ENCODE measurements around the gene RFC2. TPM values are rescaled to one million over a fixed set of nuclear protein-coding genes. Genes with fewer than 3 reads are reported as not detected.

RFC2 gene
- total RNA-seq, 2 experiments from 2014 or later = 77.4 to 79.2 TPM

DNA sequence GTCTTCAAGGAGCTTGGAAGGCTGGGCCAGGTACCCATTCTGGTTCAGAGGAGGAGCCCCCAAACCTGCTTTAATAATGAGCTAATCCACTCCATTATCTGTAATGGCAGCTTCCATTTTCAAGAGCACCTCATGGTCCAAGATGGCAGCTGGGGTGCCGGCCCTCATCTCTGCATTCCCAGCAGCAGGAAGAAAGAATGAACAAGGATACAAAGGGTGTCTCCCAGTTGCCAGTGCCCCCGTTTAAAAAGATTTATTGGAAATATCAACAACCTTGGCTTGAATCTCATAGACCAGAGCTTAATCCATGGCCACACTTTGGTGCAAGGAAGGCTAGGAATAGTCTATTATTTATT is 35.9 kb downstream of the RFC2 start:
- Histone ChIP-seq H4K20me1 (ENCODE audit: insufficient read depth, low read length) (no peaks in the 10 kb centered on the region), H3K9me2 (ENCODE audit: insufficient read depth, low read length) (no peaks in the 10 kb centered on the region), H3K27ac (ENCODE audit: low read depth, low read length, poor library complexity, severe bottlenecking) (peak overlapping the region; percentile 66), H3K36me3 (ENCODE audit: insufficient read depth, low read length) (peaks cover 13% of the 10 kb centered on the region), H3K4me1 (ENCODE audit: insufficient read depth, low read length, poor library complexity, severe bottlenecking) (peaks cover 61% of the 10 kb centered on the region), H3K4me2 (ENCODE audit: low read length) (no peak overlapping the region), H2AFZ (ENCODE audit: low read length) (no peak overlapping the region), H3K4me3 (ENCODE audit: low read depth, low read length, poor library complexity, severe bottlenecking) (no peak overlapping the region), H3K79me2 (ENCODE audit: insufficient read depth, low read depth, low read length) (no peaks in the 10 kb centered on the region), H3K9me3 (ENCODE audit: low read length) (no peaks in the 10 kb centered on the region)
- CTCF ChIA-PET (ENCODE audit: unreplicated experiment) = interaction anchor here (0.6 to 1.0 kb wide), 3 partner anchors 9 to 250 kb away, joined by 3 to 7 read pairs (median 4); partner anchors contain the start of gene LAT2
- no TSS peak for BruUV-seq (replicated peaks)
- DNase-seq (ENCODE audit: low spot score) = no peak
- POLR2A ChIA-PET = interaction anchor here (0.5 to 1.0 kb wide), 4 partner anchors 9 to 97 kb away, joined by 3 to 9 read pairs (median 4); partner anchors contain the start of gene LAT2
- TF ChIP-seq, protein P1, sequence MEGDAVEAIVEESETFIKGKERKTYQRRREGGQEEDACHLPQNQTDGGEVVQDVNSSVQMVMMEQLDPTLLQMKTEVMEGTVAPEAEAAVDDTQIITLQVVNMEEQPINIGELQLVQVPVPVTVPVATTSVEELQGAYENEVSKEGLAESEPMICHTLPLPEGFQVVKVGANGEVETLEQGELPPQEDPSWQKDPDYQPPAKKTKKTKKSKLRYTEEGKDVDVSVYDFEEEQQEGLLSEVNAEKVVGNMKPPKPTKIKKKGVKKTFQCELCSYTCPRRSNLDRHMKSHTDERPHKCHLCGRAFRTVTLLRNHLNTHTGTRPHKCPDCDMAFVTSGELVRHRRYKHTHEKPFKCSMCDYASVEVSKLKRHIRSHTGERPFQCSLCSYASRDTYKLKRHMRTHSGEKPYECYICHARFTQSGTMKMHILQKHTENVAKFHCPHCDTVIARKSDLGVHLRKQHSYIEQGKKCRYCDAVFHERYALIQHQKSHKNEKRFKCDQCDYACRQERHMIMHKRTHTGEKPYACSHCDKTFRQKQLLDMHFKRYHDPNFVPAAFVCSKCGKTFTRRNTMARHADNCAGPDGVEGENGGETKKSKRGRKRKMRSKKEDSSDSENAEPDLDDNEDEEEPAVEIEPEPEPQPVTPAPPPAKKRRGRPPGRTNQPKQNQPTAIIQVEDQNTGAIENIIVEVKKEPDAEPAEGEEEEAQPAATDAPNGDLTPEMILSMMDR (conservative IDR thresholded peaks at IDR 0.05; ENCODE audit: low read length) = no peak
- no peak for TF ChIP-seq EZH2phosphoT487 (IDR thresholded peaks at IDR 0.05; ENCODE audit: borderline replicate concordance, low read depth, low read length)
- intact Hi-C loops (cut with micrococcal nuclease; ENCODE audit: unreplicated experiment) = loop anchor here (10.0 kb wide), 1 partner anchor 246 kb away; no protein-coding TSS in a partner anchor

DNA sequence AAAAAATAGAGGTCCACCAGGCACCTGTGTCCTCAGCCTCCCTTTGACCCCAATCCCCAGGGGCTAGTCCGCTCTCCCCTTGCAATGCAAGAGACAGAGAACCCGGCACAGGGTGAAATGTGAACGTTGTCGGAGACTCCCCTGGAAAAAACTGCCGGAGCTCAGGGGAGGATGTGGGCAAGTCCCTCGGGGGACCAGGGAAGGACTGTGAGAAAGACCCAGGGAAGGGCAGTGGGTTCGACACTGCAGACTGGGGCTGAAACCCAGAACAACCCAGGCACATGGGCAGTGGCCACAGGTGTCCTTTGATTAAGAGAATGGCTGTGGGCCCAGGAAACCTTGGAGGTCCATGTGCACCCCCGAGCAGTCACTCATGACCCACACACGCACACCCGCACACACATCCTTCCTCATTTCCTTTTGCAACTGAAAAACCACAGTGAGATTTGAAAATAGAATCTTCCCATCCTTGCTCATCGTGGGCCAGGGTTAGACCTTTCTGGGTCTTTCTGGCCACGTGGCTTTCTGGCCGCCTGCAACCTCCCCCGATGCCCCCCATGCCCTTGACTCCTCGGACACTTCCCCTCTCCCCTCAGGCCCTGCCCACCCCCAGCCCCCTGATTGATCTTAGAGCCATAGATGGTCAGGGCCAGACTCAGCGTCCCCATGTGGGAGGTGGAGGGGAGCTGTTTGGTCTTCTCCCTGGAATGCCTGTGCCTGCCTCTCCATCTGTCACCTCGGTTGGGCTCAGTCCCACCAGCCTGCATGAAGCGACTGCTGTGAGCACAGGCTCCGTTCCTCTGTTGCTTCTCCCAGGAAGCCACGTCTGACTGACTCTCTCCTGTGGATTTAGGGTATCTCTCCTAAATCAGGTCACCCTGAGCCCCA is 36.5 kb downstream of the RFC2 start:
- DNase-seq (ENCODE audit: low spot score) = peak; percentile 68
- no peak for TF ChIP-seq EZH2phosphoT487 (IDR thresholded peaks at IDR 0.05; ENCODE audit: borderline replicate concordance, low read depth, low read length)
- TF ChIP-seq, protein P1 (conservative IDR thresholded peaks at IDR 0.05; ENCODE audit: low read length) = no peak
- Histone ChIP-seq H3K9me3 (ENCODE audit: low read length) (no peaks in the 10 kb centered on the region), H4K20me1 (ENCODE audit: insufficient read depth, low read length) (no peaks in the 10 kb centered on the region), H2AFZ (ENCODE audit: low read length) (no peak overlapping the region), H3K4me2 (ENCODE audit: low read length) (peak overlapping the region; percentile 56), H3K79me2 (ENCODE audit: insufficient read depth, low read depth, low read length) (no peaks in the 10 kb centered on the region), H3K27ac (ENCODE audit: low read depth, low read length, poor library complexity, severe bottlenecking) (peak overlapping the region; percentile 66), H3K4me3 (ENCODE audit: low read depth, low read length, poor library complexity, severe bottlenecking) (peak overlapping the region; percentile 4), H3K9me2 (ENCODE audit: insufficient read depth, low read length) (no peaks in the 10 kb centered on the region), H3K4me1 (ENCODE audit: insufficient read depth, low read length, poor library complexity, severe bottlenecking) (peaks cover 58% of the 10 kb centered on the region), H3K36me3 (ENCODE audit: insufficient read depth, low read length) (peaks cover 13% of the 10 kb centered on the region)
- ChIA-PET POLR2A (interaction anchor here (0.5 to 1.0 kb wide), 6 partner anchors 8 to 126 kb away, joined by 3 to 9 read pairs (median 4); partner anchors contain the start of gene LAT2), CTCF (ENCODE audit: unreplicated experiment) (interaction anchor here (0.6 to 1.0 kb wide), 4 partner anchors 8 to 479 kb away, joined by 3 to 7 read pairs (median 4); partner anchors contain the start of genes ABHD11 and LAT2)
- intact Hi-C loops (cut with micrococcal nuclease; ENCODE audit: unreplicated experiment) = loop anchor here (10.0 kb wide), 1 partner anchor 247 kb away; no protein-coding TSS in a partner anchor
- TSS peak; percentile 72 for BruUV-seq (replicated peaks)

Data from OCI-LY7 (cell line).